Body of pancreas (tissue), 4 donors: ENCODE results near the gene HIBADH.

Experiments used
- CTCF ChIP-seq, 7 experiments: fragments of 450-650 bp in 4 of 7; fragments of 200-600 bp in 3 of 7; sonication (generic) in 3 of 7; IDR thresholded peaks; one replicate each; pipeline ENCODE4 v1.5.1; 2016 to 2019; ENCODE audit warnings: antibody characterized with exemption in 7 of 7
- POLR2A ChIP-seq, 3 donors: fragments of 450-650 bp; IDR thresholded peaks; one replicate each; pipeline ENCODE4 v1.6.1; 2016; ENCODE audit warnings: antibody characterized with exemption in 3 of 3, mild to moderate bottlenecking in 2 of 3

GRCh38 chr7:27647489-27647888, 15.2 kb downstream of the HIBADH start:
- TF ChIP-seq CTCF (IDR thresholded peaks at IDR 0.05) (no peak), POLR2A (IDR thresholded peaks at IDR 0.05) (no peak)
